Measurements from ENCODE around the gene TLL1.

- TF ChIP-seq CTCF (conservative IDR thresholded peaks at IDR 0.05 in 1 of 2, IDR thresholded peaks at IDR 0.05 in 1 of 2; ENCODE audit: extremely low read depth in 1 of 2, insufficient read depth in 1 of 2, low read depth in 1 of 2, low read length in 2 of 2) (no peak), EZH2 (IDR thresholded peaks at IDR 0.05; ENCODE audit: borderline replicate concordance, low read length) (no peak)
Observed at GRCh38 chr4:166144607-166145006, 271.6 kb downstream of the TLL1 start.
